DOHH2 (cell line): Measurements from ENCODE around the gene LDLRAD4.
"Not testable (repeated sequence)": the region's sequence is repeated elsewhere in the genome, so short reads cannot be mapped to it uniquely, and the experiment has no call there.

Experiments
- H3F3A ChIP-seq: fragments of 200-600 bp; sonication (generic), shearing (Covaris generic); 2 replicates; pipeline ENCODE4 v1.6.0; 2016; ENCODE audit warnings: antibody characterized with exemption, mild to moderate bottlenecking; ENCODE audit not compliant: control insufficient read depth, insufficient read depth
- H3K27ac ChIP-seq: fragments of 200-600 bp; sonication (generic); 2 replicates; pipeline ENCODE4 v1.5.1; 2014; ENCODE audit warnings: low read depth, mild to moderate bottlenecking, low read length, moderate library complexity
- H3K27me3 ChIP-seq: fragments of 200-600 bp; sonication (generic); 2 replicates; pipeline ENCODE4 v1.6.1; 2014; ENCODE audit warnings: mild to moderate bottlenecking, low read length, mixed read lengths; ENCODE audit not compliant: control insufficient read depth
- H3K36me3 ChIP-seq: fragments of 200-600 bp; sonication (generic); 2 replicates; pipeline ENCODE4 v1.6.1; 2014; ENCODE audit warnings: mild to moderate bottlenecking, low read length, moderate library complexity, mixed read lengths; ENCODE audit not compliant: control insufficient read depth
- H3K4me1 ChIP-seq: fragments of 200-600 bp; sonication (generic); 2 replicates; pipeline ENCODE4 v1.6.1; 2014; ENCODE audit warnings: mild to moderate bottlenecking, low read length, mixed read lengths; ENCODE audit not compliant: control insufficient read depth
- H3K4me2 ChIP-seq: fragments of 200-600 bp; sonication (generic); 2 replicates; pipeline ENCODE4 v1.6.0; 2014; ENCODE audit warnings: mild to moderate bottlenecking, low read length, moderate library complexity
- H3K4me3 ChIP-seq: fragments of 200-600 bp; sonication (generic); 2 replicates; pipeline ENCODE4 v1.5.1; 2014; ENCODE audit warnings: mild to moderate bottlenecking, low read length, mixed read lengths
- H3K79me2 ChIP-seq: fragments of 200-600 bp; sonication (generic); 2 replicates; pipeline ENCODE4 v1.6.1; 2014; ENCODE audit warnings: mild to moderate bottlenecking, low read length, mixed read lengths; ENCODE audit not compliant: control insufficient read depth
- H3K9me2 ChIP-seq: fragments of 200-600 bp; sonication (generic); replicated peaks from 2 replicates; pipeline ENCODE4 v1.6.1; 2014; ENCODE audit warnings: mild to moderate bottlenecking, low read length, mixed read lengths; ENCODE audit not compliant: control insufficient read depth
- H3K9me3 ChIP-seq: fragments of 200-600 bp; sonication (generic); 2 replicates; pipeline ENCODE4 v1.6.1; 2014; ENCODE audit warnings: antibody characterized with exemption, low read length, mixed read lengths; ENCODE audit not compliant: control insufficient read depth, insufficient read depth
- H4K20me1 ChIP-seq: fragments of 200-600 bp; sonication (generic); 2 replicates; pipeline ENCODE4 v1.6.0; 2014; ENCODE audit warnings: low read depth, mild to moderate bottlenecking, antibody characterized with exemption, low read length, moderate library complexity; ENCODE audit not compliant: control insufficient read depth, insufficient read depth
- EZH2phosphoT487 ChIP-seq: fragments of 200-600 bp; sonication (generic); IDR thresholded peaks from 2 replicates; pipeline ENCODE4 v1.6.1; 2017; ENCODE audit warnings: borderline replicate concordance, mild to moderate bottlenecking, antibody characterized with exemption, low read length, moderate library complexity, mixed read lengths
- TF ChIP-seq, protein P1 (sequence below): fragments of 200-600 bp; sonication (generic); IDR thresholded peaks from one replicate; pipeline ENCODE4 v1.5.1; 2014; ENCODE audit warnings: antibody characterized with exemption, mild to moderate bottlenecking, low read depth, low read length; ENCODE audit not compliant: poor library complexity, severe bottlenecking

LDLRAD4 gene

DNA sequence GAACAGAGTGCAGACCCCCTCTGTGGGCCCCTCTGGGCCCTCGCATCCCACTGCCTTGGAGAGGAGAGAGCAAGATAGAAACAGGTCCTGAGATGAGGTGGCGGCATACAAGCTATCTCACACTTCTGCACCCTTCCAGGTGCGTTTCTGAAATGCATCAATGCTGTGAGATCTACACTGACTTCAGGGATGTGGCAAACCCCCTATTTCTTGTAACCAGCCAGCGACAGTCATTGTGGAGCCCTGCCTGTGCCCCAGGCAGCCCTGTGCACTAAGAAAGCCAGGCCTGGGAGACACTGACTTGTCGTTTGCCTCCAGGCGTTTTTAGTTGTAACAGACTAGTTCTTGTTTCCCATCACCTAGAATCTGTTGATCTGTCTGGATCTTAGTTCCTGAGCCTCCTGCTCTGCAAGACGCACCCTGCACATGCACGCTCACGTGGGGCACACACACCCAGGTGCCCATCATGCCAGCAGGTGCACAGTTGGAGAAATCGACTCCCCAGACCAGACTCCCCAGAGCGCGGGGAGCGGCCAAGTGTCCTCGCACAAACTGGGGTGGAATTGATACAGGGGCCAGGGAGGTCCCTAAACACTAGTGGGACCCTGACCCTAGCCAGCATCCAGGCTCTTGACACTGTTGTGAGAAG is 269.8 kb downstream of the LDLRAD4 start:
- Histone ChIP-seq H3K9me3 (no peaks in the 10 kb centered on the region), H3F3A (no peaks in the 10 kb centered on the region), H3K36me3 (no peaks in the 10 kb centered on the region), H4K20me1 (no peaks in the 10 kb centered on the region), H3K4me3 (no peak overlapping the region), H3K9me2 (no peaks in the 10 kb centered on the region), H3K79me2 (no peaks in the 10 kb centered on the region), H3K27me3 (no peaks in the 10 kb centered on the region), H3K4me1 (no peaks in the 10 kb centered on the region), H3K27ac (no peak overlapping the region), H3K4me2 (no peak overlapping the region)
- TF ChIP-seq, protein P1, sequence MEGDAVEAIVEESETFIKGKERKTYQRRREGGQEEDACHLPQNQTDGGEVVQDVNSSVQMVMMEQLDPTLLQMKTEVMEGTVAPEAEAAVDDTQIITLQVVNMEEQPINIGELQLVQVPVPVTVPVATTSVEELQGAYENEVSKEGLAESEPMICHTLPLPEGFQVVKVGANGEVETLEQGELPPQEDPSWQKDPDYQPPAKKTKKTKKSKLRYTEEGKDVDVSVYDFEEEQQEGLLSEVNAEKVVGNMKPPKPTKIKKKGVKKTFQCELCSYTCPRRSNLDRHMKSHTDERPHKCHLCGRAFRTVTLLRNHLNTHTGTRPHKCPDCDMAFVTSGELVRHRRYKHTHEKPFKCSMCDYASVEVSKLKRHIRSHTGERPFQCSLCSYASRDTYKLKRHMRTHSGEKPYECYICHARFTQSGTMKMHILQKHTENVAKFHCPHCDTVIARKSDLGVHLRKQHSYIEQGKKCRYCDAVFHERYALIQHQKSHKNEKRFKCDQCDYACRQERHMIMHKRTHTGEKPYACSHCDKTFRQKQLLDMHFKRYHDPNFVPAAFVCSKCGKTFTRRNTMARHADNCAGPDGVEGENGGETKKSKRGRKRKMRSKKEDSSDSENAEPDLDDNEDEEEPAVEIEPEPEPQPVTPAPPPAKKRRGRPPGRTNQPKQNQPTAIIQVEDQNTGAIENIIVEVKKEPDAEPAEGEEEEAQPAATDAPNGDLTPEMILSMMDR, result no peak
- no peak for TF ChIP-seq EZH2phosphoT487

DNA sequence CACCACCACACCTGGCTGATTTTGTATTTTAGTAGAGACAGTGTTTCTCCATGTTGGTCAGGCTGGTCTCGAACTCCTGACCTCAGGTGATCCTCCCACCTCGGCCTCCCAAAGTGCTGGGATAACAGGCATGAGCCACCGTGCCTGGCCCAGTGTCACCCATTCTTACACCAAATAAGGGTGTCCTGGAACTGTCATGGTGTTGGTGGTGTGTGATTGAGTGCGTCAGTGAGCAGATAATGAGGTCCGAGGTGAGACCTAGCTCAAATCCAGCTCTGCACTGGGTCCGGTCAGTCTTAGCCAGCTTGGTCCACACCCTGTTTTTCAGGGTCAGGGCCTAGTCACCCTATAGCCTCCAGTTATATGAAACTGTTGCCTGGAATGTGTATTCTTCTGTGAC is 270.7 kb downstream of the LDLRAD4 start:
- not testable (repeated sequence) for H3K9me2 ChIP-seq, H4K20me1 ChIP-seq, H3K27me3 ChIP-seq

DNA sequence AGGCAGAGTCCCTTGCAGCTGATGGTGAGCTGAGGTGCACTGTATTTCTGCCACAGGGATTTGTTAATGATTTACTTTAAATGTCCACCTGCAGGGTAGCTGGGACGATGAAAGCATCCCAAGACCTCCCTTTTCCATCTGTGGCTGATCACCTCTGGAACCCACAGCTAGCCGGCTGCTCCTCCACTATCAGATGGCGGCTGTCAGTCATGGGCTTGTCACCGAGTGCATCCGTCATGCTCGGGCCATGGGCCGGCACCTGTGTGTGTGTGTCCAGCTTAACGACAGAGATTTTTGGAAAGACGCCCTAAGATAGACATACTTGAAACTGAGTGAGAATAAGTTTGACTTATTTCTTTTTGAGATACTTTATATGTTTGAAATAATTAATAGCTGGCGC is 272.6 kb downstream of the LDLRAD4 start:
- no peaks in the 10 kb centered on the region for H3K4me1 ChIP-seq
- TF ChIP-seq, protein P1, result no peak
- TF ChIP-seq EZH2phosphoT487, result no peak
- H3K9me3 ChIP-seq, result no peaks in the 10 kb centered on the region
- no peaks in the 10 kb centered on the region for H3K27me3 ChIP-seq
- no peak overlapping the region for H3K4me2 ChIP-seq
- no peaks in the 10 kb centered on the region for H3K9me2 ChIP-seq
- no peak overlapping the region for H3K4me3 ChIP-seq
- H3F3A ChIP-seq, result no peaks in the 10 kb centered on the region
- H3K27ac ChIP-seq, result no peak overlapping the region
- no peaks in the 10 kb centered on the region for H4K20me1 ChIP-seq
- no peaks in the 10 kb centered on the region for H3K36me3 ChIP-seq
- H3K79me2 ChIP-seq, result no peaks in the 10 kb centered on the region

More for the DNA sequence above, 270.7 kb downstream of the LDLRAD4 start:
- H3F3A ChIP-seq, H3K27ac ChIP-seq, H3K4me3 ChIP-seq, H3K36me3 ChIP-seq, H3K79me2 ChIP-seq, H3K4me2 ChIP-seq, H3K4me1 ChIP-seq, H3K9me3 ChIP-seq: not testable (repeated sequence)

DNA sequence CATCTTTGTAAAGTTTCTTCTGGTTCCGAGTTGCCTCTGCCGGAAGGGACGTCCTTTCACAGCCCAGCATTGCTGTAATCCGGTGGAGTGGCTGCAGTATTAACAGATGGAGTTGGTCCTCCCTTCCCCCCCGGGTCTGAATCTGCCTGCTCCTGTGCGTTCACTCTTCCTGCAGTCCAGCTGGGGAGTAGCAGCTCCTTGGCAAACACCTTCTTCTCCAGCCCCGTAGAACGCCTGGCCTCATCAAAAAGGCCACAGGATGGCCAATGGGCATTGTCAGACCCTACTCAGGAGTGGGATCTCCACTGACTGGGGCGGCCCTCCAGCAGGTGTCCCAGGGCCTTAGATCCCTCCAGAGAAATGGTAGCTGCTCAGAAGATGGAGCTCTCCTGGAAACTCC is 273.8 kb downstream of the LDLRAD4 start:
- no peaks in the 10 kb centered on the region for H3K79me2 ChIP-seq
- no peaks in the 10 kb centered on the region for H3K27me3 ChIP-seq
- TF ChIP-seq, protein P1, result no peak
- no peak for TF ChIP-seq EZH2phosphoT487
- no peaks in the 10 kb centered on the region for H3K9me3 ChIP-seq
- H3K4me3 ChIP-seq, result no peak overlapping the region
- H3K36me3 ChIP-seq, result no peaks in the 10 kb centered on the region
- no peaks in the 10 kb centered on the region for H3K9me2 ChIP-seq
- no peak overlapping the region for H3K4me2 ChIP-seq
- no peak overlapping the region for H3K27ac ChIP-seq
- H3F3A ChIP-seq, result no peaks in the 10 kb centered on the region
- H4K20me1 ChIP-seq, result no peaks in the 10 kb centered on the region
- no peaks in the 10 kb centered on the region for H3K4me1 ChIP-seq
